GM19099 (cell line): Measurements from ENCODE around the gene CDC45.

Experiments used
- POLR2A ChIP-seq: IDR thresholded peaks from 3 replicates; pipeline ENCODE4 v1.6.1; 2011; ENCODE audit warnings: low read depth; ENCODE audit not compliant: insufficient read length; ENCODE audit errors: extremely low read depth

CDC45 gene

GRCh38 chr22:19479355-19480172 lies at the start of gene CDC45:
Gene CDC45, plus strand, starts transcription at chr22:19479920. Its CDS starts 49 bp downstream, at chr22:19479969.
- TF ChIP-seq POLR2A: peak; percentile 72

- TF ChIP-seq POLR2A: no peak
These were observed 49.5 kb upstream of the CDC45 start for GRCh38 chr22:19429950-19430889.

GRCh38 chr22:19430890-19431541 lies 48.7 kb upstream of the CDC45 start:
- TF ChIP-seq POLR2A: no peak

- peak; percentile 17 for TF ChIP-seq POLR2A
These were observed 48.0 kb upstream of the CDC45 start, which contains the start of gene HIRA for GRCh38 chr22:19431649-19432132. Gene HIRA, minus strand, starts transcription at chr22:19431733. Its CDS starts 257 bp downstream, at chr22:19431476.

GRCh38 chr22:19432133-19432851 lies 47.4 kb upstream of the CDC45 start, which contains the start of gene MRPL40:
Gene MRPL40, plus strand, starts transcription at chr22:19432545. Its CDS starts 10 bp downstream, at chr22:19432555.
- TF ChIP-seq POLR2A: peak; percentile 99

- TF ChIP-seq POLR2A: no peak
These were observed 45.3 kb upstream of the CDC45 start for GRCh38 chr22:19434401-19434800.

- TF ChIP-seq POLR2A: no peak
These were observed 44.7 kb upstream of the CDC45 start for GRCh38 chr22:19434829-19435580.

GRCh38 chr22:19438298-19438697 lies 41.4 kb upstream of the CDC45 start:
- TF ChIP-seq POLR2A: no peak

GRCh38 chr22:19440411-19441195 lies 39.1 kb upstream of the CDC45 start:
- TF ChIP-seq POLR2A: no peak

- no peak for TF ChIP-seq POLR2A
These were observed 37.6 kb upstream of the CDC45 start for GRCh38 chr22:19442166-19442565.

GRCh38 chr22:19443544-19444211 lies 36.0 kb upstream of the CDC45 start:
- TF ChIP-seq POLR2A: no peak
